HFFc6 (cell line): ENCODE data around the gene C19orf81. TPM values are rescaled to one million over a fixed set of nuclear protein-coding genes. Genes with fewer than 3 reads are reported as not detected.

Experiments used
- DNase-seq: peaks from one replicate; pipeline ENCODE4 v3.0.0-alpha.2; 2018
- H3K27ac Mint-ChIP-seq: 2 replicates; pipeline ENCODE4 v1.8.0; 2020; ENCODE audit warnings: mild to moderate bottlenecking, mixed read lengths
- H3K27me3 Mint-ChIP-seq: 2 replicates; pipeline ENCODE4 v1.8.0; 2021; ENCODE audit warnings: mild to moderate bottlenecking, moderate library complexity, mixed read lengths; ENCODE audit not compliant: insufficient read depth
- H3K36me3 Mint-ChIP-seq: 2 replicates; pipeline ENCODE4 v1.8.0; 2021; ENCODE audit warnings: low read depth, mixed read lengths
- H3K4me1 Mint-ChIP-seq: 2 replicates; pipeline ENCODE4 v1.8.0; 2020; ENCODE audit warnings: low read depth, mixed read lengths
- H3K4me3 Mint-ChIP-seq: 2 replicates; pipeline ENCODE4 v1.8.0; 2020; ENCODE audit warnings: mild to moderate bottlenecking, moderate library complexity, mixed read lengths
- H3K9me3 Mint-ChIP-seq: 2 replicates; pipeline ENCODE4 v1.8.0; 2020; ENCODE audit warnings: mild to moderate bottlenecking, mixed read lengths
- total RNA-seq, 6 experiments: library from RNA; stranded (reverse); fragmentation: NEBNext Ultra II Directional; extraction: Animal tissue kit (Norgen Biotek cat#: 25700); gene quantifications; 2 replicates in 1 of 6; 3 replicates in 5 of 6; pipeline ENCODE4 v1.2.3, GENCODE V29; 2021
- TF ChIP-seq, protein P1 (sequence below): fragments of 200-600 bp; sonication (generic); IDR thresholded peaks from 2 replicates; pipeline ENCODE4 v1.5.0; 2021; ENCODE audit warnings: antibody characterized with exemption, mild to moderate bottlenecking

C19orf81 gene
- total RNA-seq, 6 experiments from 2014 or later, result 0.64 to 0.94 (median 0.68) TPM; not detected in 3

DNA sequence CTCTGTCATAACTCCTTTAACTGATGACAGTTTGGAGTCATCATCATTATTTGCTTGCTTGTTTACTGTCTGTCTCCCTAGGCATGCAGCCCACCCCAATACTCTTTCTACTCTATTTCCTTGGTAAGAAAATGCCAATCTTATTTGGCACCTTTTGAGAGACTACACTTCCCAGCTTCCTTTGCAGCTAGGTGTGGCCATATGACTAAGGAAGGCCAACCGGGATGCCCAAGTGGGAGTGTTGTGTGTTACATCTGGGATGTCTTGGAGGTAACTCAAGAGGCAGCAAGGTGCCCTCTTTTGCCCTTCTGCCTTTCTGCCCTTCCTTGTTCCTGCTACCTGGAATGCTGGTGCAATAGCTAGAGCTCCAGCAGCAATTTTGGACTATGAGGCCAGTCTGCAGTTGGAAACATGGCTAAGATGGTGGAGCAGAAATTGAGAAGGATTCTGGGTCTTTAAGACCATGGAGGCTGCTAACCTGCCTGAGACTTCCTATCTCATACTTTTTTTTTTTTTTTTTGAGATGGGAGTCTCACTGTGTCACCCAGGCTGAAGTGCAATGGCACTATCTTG lies 27.5 kb downstream of the C19orf81 start:
- H3K27ac Mint-ChIP-seq, result no peak overlapping the region
- no peaks in the 10 kb centered on the region for H3K36me3 Mint-ChIP-seq
- H3K9me3 Mint-ChIP-seq, result no peaks in the 10 kb centered on the region
- DNase-seq, result no peak
- H3K4me1 Mint-ChIP-seq, result no peaks in the 10 kb centered on the region
- TF ChIP-seq, protein P1, sequence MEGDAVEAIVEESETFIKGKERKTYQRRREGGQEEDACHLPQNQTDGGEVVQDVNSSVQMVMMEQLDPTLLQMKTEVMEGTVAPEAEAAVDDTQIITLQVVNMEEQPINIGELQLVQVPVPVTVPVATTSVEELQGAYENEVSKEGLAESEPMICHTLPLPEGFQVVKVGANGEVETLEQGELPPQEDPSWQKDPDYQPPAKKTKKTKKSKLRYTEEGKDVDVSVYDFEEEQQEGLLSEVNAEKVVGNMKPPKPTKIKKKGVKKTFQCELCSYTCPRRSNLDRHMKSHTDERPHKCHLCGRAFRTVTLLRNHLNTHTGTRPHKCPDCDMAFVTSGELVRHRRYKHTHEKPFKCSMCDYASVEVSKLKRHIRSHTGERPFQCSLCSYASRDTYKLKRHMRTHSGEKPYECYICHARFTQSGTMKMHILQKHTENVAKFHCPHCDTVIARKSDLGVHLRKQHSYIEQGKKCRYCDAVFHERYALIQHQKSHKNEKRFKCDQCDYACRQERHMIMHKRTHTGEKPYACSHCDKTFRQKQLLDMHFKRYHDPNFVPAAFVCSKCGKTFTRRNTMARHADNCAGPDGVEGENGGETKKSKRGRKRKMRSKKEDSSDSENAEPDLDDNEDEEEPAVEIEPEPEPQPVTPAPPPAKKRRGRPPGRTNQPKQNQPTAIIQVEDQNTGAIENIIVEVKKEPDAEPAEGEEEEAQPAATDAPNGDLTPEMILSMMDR, result no peak
- H3K27me3 Mint-ChIP-seq, result peaks cover 42% of the 10 kb centered on the region
- H3K4me3 Mint-ChIP-seq, result no peak overlapping the region

DNA sequence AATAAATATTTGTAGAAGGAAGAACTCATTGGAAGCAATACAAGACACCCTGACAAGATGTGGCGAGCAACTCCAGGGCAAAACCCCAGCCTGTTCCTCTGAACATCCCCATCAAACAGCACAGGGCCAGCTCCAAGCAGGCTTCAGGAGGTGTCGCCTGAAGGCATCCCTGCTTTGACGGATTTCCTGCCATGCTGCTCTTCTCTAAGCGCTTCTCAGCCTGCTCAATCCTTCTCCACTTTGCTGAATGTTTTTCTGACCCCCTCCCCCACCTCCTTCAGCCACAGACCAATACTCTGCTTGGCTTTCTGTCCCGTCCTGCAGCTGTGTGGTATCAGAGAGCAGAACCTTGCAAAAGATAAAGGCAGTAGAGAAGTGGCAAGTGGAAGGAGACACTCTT lies 28.4 kb downstream of the C19orf81 start:
- Mint-ChIP-seq H3K27me3 (peaks cover 39% of the 10 kb centered on the region), H3K27ac (no peak overlapping the region), H3K36me3 (no peaks in the 10 kb centered on the region), H3K4me3 (no peak overlapping the region), H3K4me1 (no peaks in the 10 kb centered on the region), H3K9me3 (no peaks in the 10 kb centered on the region)
- TF ChIP-seq, protein P1, result no peak
- DNase-seq, result no peak

DNA sequence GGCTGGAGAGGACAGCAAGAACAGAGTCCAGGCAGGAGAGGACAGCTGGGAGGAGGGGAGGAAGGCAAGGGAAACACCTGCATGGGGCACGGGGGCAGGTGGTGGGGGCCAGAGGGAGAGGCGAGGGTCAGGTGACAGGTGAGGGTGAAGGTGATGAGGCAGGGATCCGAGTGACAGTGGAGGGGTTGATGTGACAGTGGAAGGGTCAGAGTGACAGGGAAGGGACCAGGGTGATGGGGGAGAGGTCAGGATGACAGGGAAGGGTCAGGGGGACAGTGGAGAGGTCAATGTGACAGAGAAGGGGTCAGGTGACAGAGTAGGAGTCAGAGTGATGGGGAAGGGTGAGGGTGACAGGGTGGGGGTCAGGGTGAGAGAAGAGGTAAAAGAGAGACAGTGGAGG lies 29.1 kb downstream of the C19orf81 start:
- DNase-seq, result no peak
- H3K4me1 Mint-ChIP-seq, result no peaks in the 10 kb centered on the region
- no peak overlapping the region for H3K4me3 Mint-ChIP-seq

DNA sequence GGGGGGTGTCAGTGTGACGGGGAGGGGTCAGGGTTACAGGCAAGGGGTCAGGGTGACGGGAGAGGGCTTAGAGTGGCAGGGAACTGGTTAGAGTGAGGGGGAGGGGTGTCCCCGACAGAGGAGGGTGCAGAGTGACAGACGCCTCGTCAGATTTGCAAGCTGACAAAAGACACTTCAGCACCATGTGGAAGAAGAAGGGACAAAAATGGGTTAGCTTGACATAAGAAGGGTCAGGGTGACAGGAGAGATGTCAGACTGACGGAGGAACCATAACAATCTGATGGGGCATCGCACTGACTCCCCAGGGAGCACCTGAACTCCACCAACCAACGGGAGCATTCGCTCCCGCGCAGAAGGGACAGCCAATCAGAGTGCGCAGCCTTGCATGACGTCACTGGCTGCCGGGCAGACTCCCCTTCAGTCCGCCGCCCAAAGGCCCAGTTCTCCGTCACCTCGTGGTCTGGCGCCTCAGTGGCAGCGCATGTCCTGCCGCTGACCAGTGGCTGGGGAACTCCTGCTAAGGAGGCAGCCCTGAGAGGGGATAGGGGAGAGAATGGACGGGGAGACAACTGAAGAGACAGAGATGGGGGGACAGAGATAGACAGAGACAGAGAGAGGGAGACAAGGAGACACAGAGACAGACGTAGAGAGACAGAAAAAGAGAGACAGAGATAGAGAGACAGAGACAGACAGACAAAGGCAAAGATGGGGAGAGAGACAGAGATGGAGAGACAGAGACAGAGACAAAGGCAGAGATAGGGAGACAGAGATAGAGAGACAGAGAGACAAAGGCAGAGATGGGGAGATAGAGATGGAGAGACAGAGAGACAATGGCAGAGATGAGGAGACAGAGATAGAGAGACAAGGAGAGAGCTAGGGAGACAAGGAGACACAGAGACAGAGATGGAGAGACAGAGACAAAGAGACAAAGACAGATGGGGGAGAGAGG lies 30.2 kb downstream of the C19orf81 start:
- TF ChIP-seq, protein P1, result no peak
- H3K4me3 Mint-ChIP-seq, result no peak overlapping the region
- no peaks in the 10 kb centered on the region for H3K9me3 Mint-ChIP-seq
- H3K36me3 Mint-ChIP-seq, result no peaks in the 10 kb centered on the region
- peak; percentile 80 for DNase-seq
- peaks cover 25% of the 10 kb centered on the region for H3K27me3 Mint-ChIP-seq
- no peaks in the 10 kb centered on the region for H3K4me1 Mint-ChIP-seq
- no peak overlapping the region for H3K27ac Mint-ChIP-seq

More for the DNA sequence above, 29.1 kb downstream of the C19orf81 start:
- Mint-ChIP-seq H3K27me3 (peaks cover 34% of the 10 kb centered on the region), H3K9me3 (no peaks in the 10 kb centered on the region), H3K27ac (no peak overlapping the region), H3K36me3 (no peaks in the 10 kb centered on the region)
- TF ChIP-seq, protein P1, result no peak

DNA sequence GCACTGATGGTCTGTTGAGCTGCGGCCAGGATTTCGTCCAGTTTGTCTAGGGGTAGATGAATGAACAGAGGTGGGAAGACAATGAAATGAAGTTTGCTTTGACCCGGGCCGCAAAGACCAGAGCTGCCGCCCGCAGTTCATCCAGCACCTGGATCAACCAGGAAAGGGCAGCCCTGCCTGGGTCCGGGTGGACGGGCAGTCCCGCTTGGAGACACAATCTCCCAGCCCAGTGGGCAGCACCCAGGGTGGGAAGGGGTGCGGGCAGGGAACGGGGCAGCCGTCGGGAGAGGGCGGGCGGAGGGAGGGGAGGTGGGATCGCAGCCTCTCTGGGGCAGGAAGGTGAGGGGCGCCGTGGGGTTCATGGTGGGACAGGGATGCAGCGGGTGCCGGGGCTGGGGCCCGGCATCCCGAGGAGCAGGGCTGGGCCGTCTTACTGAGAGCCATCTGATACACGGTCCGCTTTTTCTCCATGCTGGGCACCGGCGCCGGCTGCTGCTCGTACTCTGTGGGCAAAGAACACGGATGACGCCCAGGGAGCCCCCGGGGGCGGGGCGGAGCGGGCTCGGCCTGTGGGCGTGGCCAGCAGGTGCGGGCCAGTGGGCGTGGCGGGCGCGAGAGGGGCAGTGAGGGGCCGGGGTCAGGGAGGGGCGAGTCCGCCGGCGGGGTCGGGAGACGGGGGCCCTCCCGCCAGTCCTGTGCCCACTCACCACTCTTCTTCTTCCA lies 37.2 kb downstream of the C19orf81 start:
- Mint-ChIP-seq H3K27me3 (peaks cover 7% of the 10 kb centered on the region; the same call in 1 of the 2 replicates), H3K36me3 (no peaks in the 10 kb centered on the region), H3K9me3 (no peaks in the 10 kb centered on the region), H3K4me3 (no peak overlapping the region), H3K27ac (no peak overlapping the region), H3K4me1 (no peaks in the 10 kb centered on the region)
- DNase-seq, result no peak
- TF ChIP-seq, protein P1, result no peak
